Right forelimb (tissue), 1 donor: Measurements from ENCODE around the gene PKIB.
"Not testable (repeated sequence)": the region's sequence is repeated elsewhere in the genome, so short reads cannot be mapped to it uniquely, and the experiment has no call there.

Experiments used
- DNase-seq: peaks from one replicate; pipeline ENCODE4 v3.0.0-alpha.2; 2018

The PKIB gene

GRCh38 chr6:122609881-122610689 lies at the start of gene PKIB:
Gene PKIB (plus strand): TSS chr6:122610405. CDS start chr6:122717795, 107,390 bp downstream.
- peak; percentile 70 for DNase-seq

- DNase-seq: no peak
These were observed 46.7 kb upstream of the PKIB start for GRCh38 chr6:122563364-122564052.

- no peak for DNase-seq
These were observed 46.0 kb upstream of the PKIB start for GRCh38 chr6:122564230-122564629.

- DNase-seq: no peak
These were observed 44.5 kb upstream of the PKIB start for GRCh38 chr6:122565708-122566107.

GRCh38 chr6:122567034-122567433 lies 43.2 kb upstream of the PKIB start:
- no peak for DNase-seq

- DNase-seq: no peak
These were observed 41.9 kb upstream of the PKIB start for GRCh38 chr6:122568350-122568749.

- DNase-seq: no peak
These were observed 41.4 kb upstream of the PKIB start for GRCh38 chr6:122568797-122569221.

- DNase-seq: no peak
These were observed 40.9 kb upstream of the PKIB start for GRCh38 chr6:122569230-122569771.

GRCh38 chr6:122571888-122572287 lies 38.3 kb upstream of the PKIB start:
- DNase-seq: no peak

GRCh38 chr6:122576888-122577287 lies 33.3 kb upstream of the PKIB start:
- no peak for DNase-seq

GRCh38 chr6:122578961-122579360 lies 31.2 kb upstream of the PKIB start:
- no peak for DNase-seq

GRCh38 chr6:122580737-122581136 lies 29.5 kb upstream of the PKIB start:
- no peak for DNase-seq

GRCh38 chr6:122589115-122589514 lies 21.1 kb upstream of the PKIB start:
- DNase-seq: no peak

GRCh38 chr6:122598295-122598694 lies 11.9 kb upstream of the PKIB start:
- DNase-seq: not testable (repeated sequence)

GRCh38 chr6:122604676-122605075 lies 5.5 kb upstream of the PKIB start:
- no peak for DNase-seq

GRCh38 chr6:122610690-122611455 lies 668 bp downstream of the PKIB start:
- no peak for DNase-seq

- no peak for DNase-seq
These were observed 2.6 kb downstream of the PKIB start for GRCh38 chr6:122612838-122613237.

GRCh38 chr6:122614303-122614702 lies 4.1 kb downstream of the PKIB start:
- DNase-seq: no peak

- no peak for DNase-seq
These were observed 5.2 kb downstream of the PKIB start for GRCh38 chr6:122615409-122615808.

GRCh38 chr6:122616877-122617276 lies 6.7 kb downstream of the PKIB start:
- DNase-seq: no peak

- no peak for DNase-seq
These were observed 9.1 kb downstream of the PKIB start for GRCh38 chr6:122619309-122619708.

- DNase-seq: no peak
These were observed 10.2 kb downstream of the PKIB start for GRCh38 chr6:122620428-122620827.

- no peak for DNase-seq
These were observed 10.7 kb downstream of the PKIB start for GRCh38 chr6:122620902-122621301.
